NCI-H748 treated with DMSO at 0.1 percent for 48 hours (cell line): Measurements from ENCODE around the gene NEK7.
A peak's percentile ranks its signal among the peaks of the same experiment; 100 is the strongest.

Experiments used
- DNase-seq: peaks from one replicate; lab custom pipeline; 2025; lab: John Stamatoyannopoulos, UW

Gene NEK7

GRCh38 chr1:198143797-198144196 lies 13.0 kb upstream of the NEK7 start:
- no peak for DNase-seq

- no peak for DNase-seq
These were observed 9.6 kb upstream of the NEK7 start for GRCh38 chr1:198147216-198147615.

DNA sequence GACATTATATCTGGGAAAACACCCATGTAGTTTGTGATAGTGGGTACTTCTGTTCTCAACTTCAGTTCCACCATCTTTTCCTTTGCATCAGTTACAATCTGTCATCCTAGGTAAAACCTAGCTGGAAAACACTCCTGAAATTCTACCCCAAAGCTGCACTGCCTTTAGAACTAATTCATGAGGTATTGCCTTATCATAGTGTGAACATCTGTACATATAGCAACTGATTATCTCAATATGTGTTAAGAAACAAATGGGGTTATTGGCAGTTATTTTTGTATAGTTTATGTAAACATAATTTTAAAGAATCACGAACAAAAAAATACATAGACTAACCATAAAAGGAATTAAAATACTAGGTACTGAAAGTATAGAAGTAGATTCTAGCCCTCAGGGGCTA lies 6.4 kb upstream of the NEK7 start:
- DNase-seq: no peak

- DNase-seq: no peak
These were observed 5.1 kb upstream of the NEK7 start for GRCh38 chr1:198151688-198152087.

DNA sequence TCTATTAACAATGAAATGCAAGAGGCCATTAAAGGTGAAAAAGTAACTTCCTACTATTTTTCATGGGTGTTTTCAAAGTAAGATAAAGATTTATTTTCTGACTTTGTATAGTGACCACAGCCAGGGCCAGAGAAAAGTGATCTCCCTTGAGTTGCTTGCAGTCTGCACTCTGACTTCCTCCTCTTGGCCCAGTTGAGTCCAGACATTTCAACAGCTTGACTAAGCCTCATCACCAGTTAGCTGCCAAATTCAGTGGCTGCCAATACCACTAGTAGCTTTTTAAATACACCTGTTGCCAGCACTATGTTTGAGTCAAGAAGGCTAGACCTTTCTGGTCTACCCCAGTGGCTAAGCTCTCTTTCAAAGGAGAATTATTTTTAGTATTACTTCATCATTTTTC lies 3.7 kb upstream of the NEK7 start:
- DNase-seq: no peak

GRCh38 chr1:198153804-198154203 lies 3.0 kb upstream of the NEK7 start:
- no peak for DNase-seq

DNA sequence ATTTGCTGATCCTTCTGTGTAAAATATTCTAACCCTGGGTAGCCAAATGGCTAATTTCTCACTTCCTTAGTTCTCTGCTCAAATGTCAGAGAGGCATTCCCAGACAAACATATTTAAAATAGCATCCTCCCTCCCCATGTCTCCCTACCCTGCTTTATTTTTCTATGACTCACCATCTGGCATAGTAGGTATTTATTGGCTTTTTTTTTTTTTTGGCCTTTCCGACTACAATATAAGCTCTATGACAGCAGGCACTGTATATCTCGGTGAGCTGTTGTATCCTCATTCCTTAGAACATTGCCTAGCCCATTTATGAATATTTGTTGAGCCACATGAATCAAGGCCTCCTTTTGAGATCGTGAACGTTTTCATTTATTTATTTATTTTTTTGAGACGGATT lies 1.5 kb upstream of the NEK7 start:
- DNase-seq: no peak

- peak; percentile 45 for DNase-seq
These were observed 570 bp upstream of the NEK7 start for GRCh38 chr1:198156111-198156744.

GRCh38 chr1:198157241-198157846 lies 546 bp downstream of the NEK7 start:
- DNase-seq: peak; percentile 64

GRCh38 chr1:198157847-198158725 lies 1.3 kb downstream of the NEK7 start:
- no peak for DNase-seq

DNA sequence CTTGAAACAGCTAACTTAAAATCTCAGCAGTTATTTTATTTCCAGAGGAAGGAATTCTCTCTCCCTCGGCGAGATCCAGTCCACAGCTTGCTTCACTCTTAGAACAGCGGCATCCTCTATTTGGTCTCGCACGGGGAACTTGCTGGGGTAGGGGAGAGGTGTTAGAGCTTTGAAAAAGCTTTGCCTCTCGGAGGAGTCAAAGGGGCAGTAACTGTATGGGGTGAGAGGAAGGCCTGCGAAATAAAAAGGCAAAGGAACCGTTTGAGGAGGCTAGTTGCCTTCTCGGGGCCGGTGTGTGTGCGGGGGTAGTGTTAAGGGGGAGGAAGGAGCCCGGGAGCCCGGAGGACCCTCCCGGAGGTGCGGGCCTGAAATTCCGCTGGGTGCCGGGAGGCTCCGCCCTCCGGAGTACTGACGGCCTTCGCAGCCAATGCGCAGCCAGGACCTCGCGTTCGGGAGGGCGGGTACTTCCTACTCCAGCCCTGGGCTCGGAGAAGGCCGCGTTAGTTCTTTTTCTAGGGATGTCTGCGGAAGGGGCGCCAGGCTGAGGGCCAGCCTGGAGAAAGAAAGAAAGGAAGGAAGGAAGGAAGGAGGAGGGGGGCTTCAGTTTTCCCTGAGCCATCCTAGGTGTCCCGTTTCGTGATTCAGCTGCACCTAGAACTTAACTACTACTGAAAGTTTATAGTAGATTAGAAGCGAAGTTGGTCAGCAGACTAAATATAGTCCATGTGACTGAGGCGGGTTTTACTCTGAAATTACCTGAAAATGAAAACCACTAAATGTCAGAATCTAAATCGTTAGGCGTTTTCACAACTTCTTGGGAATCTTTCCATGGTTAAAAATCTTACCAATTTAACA lies 2.2 kb downstream of the NEK7 start:
- DNase-seq: peak; percentile 59

- no peak for DNase-seq
These were observed 3.4 kb downstream of the NEK7 start for GRCh38 chr1:198160222-198160621.

DNA sequence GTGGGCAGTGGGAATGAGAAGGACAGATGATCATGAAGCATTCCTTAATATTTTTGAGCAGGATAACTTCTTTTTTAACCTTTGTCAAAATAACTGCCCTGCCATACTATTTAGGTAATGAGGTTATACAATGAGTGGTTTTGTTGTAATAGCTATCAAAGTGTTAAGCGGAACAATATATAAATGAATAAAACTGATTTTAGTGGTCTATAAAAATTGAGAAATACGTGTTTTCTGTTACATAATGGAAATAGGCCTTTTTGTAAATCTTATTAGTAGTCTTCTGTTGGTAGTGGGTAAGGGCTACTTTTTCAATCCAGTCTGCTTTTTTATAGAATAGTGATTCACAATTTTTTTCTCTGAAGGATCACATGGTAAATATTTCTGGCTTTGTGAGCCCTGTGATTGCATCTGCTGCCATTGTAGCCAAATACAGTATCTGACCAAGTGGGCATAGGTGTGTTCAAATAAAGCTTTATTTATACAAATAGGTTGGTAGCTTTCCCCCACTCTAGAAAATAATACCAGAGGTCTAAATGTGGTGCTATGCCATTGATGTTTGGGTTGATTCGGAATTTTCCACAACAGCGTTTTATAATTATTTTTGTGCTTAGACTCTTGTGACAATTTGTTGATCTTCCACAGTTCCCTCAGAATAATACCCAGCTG lies 4.3 kb downstream of the NEK7 start:
- DNase-seq: no peak

DNA sequence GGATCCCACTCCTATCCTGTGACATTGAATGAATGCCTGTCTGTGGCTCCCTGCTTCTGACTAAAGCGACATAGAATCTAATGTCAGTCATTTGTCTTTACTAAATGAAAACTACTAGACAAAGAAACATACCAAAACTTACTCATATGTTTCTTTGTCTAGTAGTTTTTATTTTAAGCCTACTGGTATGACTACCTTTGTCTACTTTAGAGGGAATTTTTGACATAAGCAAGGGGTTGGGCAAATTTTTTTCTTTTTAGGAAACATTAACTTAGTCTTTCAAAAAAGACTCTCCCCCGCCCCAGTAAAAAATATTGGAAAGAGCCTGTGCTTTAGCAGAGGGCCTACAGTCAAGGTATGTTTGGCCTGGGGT lies 4.9 kb downstream of the NEK7 start:
- DNase-seq: no peak

GRCh38 chr1:198162091-198162767 lies 5.4 kb downstream of the NEK7 start:
- DNase-seq: no peak

DNA sequence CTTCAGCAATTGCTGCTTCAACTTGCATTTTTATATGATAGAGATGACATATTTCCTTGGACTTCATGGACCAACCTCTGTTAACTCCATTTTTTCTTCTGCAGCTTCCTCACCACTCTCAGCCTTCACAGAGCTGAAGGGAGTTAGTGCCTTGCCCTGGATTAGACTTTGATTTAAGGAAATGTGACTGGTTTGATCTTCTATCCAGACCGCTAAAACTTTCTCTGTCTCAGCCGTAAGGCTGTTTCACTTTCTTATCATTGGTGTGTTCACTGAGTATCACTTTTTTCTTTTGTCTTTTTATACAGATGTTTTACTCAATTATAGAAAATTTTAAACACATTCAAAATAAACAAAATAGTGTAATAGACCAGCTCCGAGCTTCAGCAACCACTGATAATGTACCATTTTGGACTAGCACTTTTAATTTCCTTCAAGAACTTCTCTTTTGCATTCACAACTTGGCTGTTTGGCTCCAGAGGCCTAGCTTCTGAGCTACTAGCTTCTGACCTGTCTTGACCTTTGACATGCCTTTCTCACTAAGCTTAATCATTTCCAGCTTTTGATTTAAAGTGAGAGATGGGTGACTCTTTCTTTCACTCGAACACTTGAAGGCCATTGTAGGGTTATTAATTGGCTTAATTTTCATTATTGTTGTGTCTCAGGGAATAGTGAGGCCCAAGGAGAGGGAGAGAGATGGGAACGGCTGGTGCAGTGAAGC lies 9.3 kb downstream of the NEK7 start:
- no peak for DNase-seq

GRCh38 chr1:198166900-198167299 lies 10.1 kb downstream of the NEK7 start:
- no peak for DNase-seq

- no peak for DNase-seq
These were observed 10.7 kb downstream of the NEK7 start for GRCh38 chr1:198167436-198167934.

DNA sequence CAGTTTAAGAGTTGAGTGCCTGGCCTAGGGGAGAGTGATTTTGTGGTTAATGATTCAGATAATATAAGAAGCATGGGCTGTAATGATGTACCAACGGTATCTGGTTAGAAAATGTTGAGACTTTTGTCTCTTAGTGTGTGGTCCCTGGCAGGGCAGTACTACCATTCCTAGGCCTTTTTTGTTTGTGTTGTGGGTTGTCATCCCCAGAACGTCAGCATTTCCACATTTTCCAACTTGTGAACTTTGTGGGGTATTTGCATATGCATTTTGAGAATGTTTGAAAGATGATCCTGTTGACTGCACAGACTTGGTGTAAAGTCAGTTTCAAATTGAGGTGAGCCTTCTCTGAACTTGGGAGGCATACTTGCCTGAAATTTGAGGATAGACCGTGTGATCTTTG lies 11.4 kb downstream of the NEK7 start:
- DNase-seq: no peak

GRCh38 chr1:198169672-198170071 lies 12.9 kb downstream of the NEK7 start:
- DNase-seq: no peak
